T-helper 2 cell treated with Interferon-gamma antibody and Interleukin-4, amounts not matched to agents 5 μg/mL and 100 μg/mL, for 36 hours (primary cell): Measurements from ENCODE around the gene HMG20A.

Source experiments
- DNase-seq: peaks from one replicate; pipeline ENCODE4 v3.0.0; 2021; ENCODE audit warnings: low spot score
- H3K27ac Mint-ChIP-seq: one replicate; pipeline ENCODE4 v1.8.0; 2021; ENCODE audit warnings: mild to moderate bottlenecking, mixed read lengths
- H3K27me3 Mint-ChIP-seq: one replicate; pipeline ENCODE4 v1.8.0; 2021; ENCODE audit warnings: low read depth, mixed read lengths
- H3K36me3 Mint-ChIP-seq: one replicate; pipeline ENCODE4 v1.8.0; 2021; ENCODE audit warnings: low read depth, mixed read lengths
- H3K4me1 Mint-ChIP-seq: one replicate; pipeline ENCODE4 v1.8.0; 2021; ENCODE audit warnings: low read depth, mixed read lengths
- H3K4me3 Mint-ChIP-seq: one replicate; pipeline ENCODE4 v1.8.0; 2022; ENCODE audit warnings: mild to moderate bottlenecking, moderate library complexity, mixed read lengths
- H3K9me3 Mint-ChIP-seq: one replicate; pipeline ENCODE4 v1.8.0; 2021; ENCODE audit warnings: mixed read lengths

HMG20A gene

GRCh38 chr15:77526595-77527163 is 106.0 kb downstream of the HMG20A start:
- DNase-seq: no peak
- peaks cover 2% of the 10 kb centered on the region for H3K27me3 Mint-ChIP-seq
- no peaks in the 10 kb centered on the region for H3K36me3 Mint-ChIP-seq
- H3K27ac Mint-ChIP-seq: no peak overlapping the region
- no peaks in the 10 kb centered on the region for H3K4me1 Mint-ChIP-seq
- no peak overlapping the region for H3K4me3 Mint-ChIP-seq
- H3K9me3 Mint-ChIP-seq: no peaks in the 10 kb centered on the region

- Mint-ChIP-seq H3K9me3 (no peaks in the 10 kb centered on the region), H3K4me3 (no peak overlapping the region), H3K27me3 (peaks cover 2% of the 10 kb centered on the region), H3K4me1 (no peaks in the 10 kb centered on the region), H3K36me3 (no peaks in the 10 kb centered on the region), H3K27ac (no peak overlapping the region)
- DNase-seq: no peak
Measured at GRCh38 chr15:77527164-77527778, 106.6 kb downstream of the HMG20A start.

- no peak overlapping the region for H3K4me3 Mint-ChIP-seq
- no peak overlapping the region for H3K27ac Mint-ChIP-seq
Measured at GRCh38 chr15:77527831-77528231, 107.1 kb downstream of the HMG20A start.

GRCh38 chr15:77528290-77528967 is 107.7 kb downstream of the HMG20A start:
- no peak overlapping the region for H3K27ac Mint-ChIP-seq
- H3K4me1 Mint-ChIP-seq: no peaks in the 10 kb centered on the region
- peaks cover 5% of the 10 kb centered on the region for H3K27me3 Mint-ChIP-seq
- no peak overlapping the region for H3K4me3 Mint-ChIP-seq
- H3K36me3 Mint-ChIP-seq: no peaks in the 10 kb centered on the region
- no peak for DNase-seq
- H3K9me3 Mint-ChIP-seq: no peaks in the 10 kb centered on the region

More at GRCh38 chr15:77527831-77528231, 107.1 kb downstream of the HMG20A start:
- Mint-ChIP-seq H3K36me3 (no peaks in the 10 kb centered on the region), H3K9me3 (no peaks in the 10 kb centered on the region), H3K27me3 (peaks cover 2% of the 10 kb centered on the region), H3K4me1 (no peaks in the 10 kb centered on the region)
- no peak for DNase-seq

GRCh38 chr15:77528968-77529319 is 108.3 kb downstream of the HMG20A start:
- no peak for DNase-seq
- Mint-ChIP-seq H3K27me3 (peaks cover 5% of the 10 kb centered on the region), H3K4me1 (no peaks in the 10 kb centered on the region), H3K9me3 (no peaks in the 10 kb centered on the region), H3K27ac (no peak overlapping the region), H3K4me3 (no peak overlapping the region), H3K36me3 (no peaks in the 10 kb centered on the region)

GRCh38 chr15:77529394-77530159 is 108.9 kb downstream of the HMG20A start:
- no peaks in the 10 kb centered on the region for H3K36me3 Mint-ChIP-seq
- peaks cover 5% of the 10 kb centered on the region for H3K27me3 Mint-ChIP-seq
- H3K4me3 Mint-ChIP-seq: no peak overlapping the region
- no peaks in the 10 kb centered on the region for H3K9me3 Mint-ChIP-seq
- no peak for DNase-seq
- no peak overlapping the region for H3K27ac Mint-ChIP-seq
- no peaks in the 10 kb centered on the region for H3K4me1 Mint-ChIP-seq

GRCh38 chr15:77530576-77530975 is 109.9 kb downstream of the HMG20A start:
- no peak overlapping the region for H3K27ac Mint-ChIP-seq
- DNase-seq: no peak
- H3K4me1 Mint-ChIP-seq: no peaks in the 10 kb centered on the region
- no peaks in the 10 kb centered on the region for H3K9me3 Mint-ChIP-seq
- H3K27me3 Mint-ChIP-seq: peaks cover 5% of the 10 kb centered on the region
- H3K4me3 Mint-ChIP-seq: no peak overlapping the region
- H3K36me3 Mint-ChIP-seq: no peaks in the 10 kb centered on the region

- no peaks in the 10 kb centered on the region for H3K4me1 Mint-ChIP-seq
- no peaks in the 10 kb centered on the region for H3K9me3 Mint-ChIP-seq
- no peak overlapping the region for H3K27ac Mint-ChIP-seq
- no peak for DNase-seq
- H3K4me3 Mint-ChIP-seq: no peak overlapping the region
- peaks cover 6% of the 10 kb centered on the region for H3K27me3 Mint-ChIP-seq
- H3K36me3 Mint-ChIP-seq: no peaks in the 10 kb centered on the region
Measured at GRCh38 chr15:77531191-77532000, 110.7 kb downstream of the HMG20A start.

- Mint-ChIP-seq H3K4me3 (no peak overlapping the region), H3K36me3 (no peaks in the 10 kb centered on the region), H3K27me3 (peaks cover 8% of the 10 kb centered on the region), H3K27ac (no peak overlapping the region), H3K9me3 (no peaks in the 10 kb centered on the region), H3K4me1 (no peaks in the 10 kb centered on the region)
- no peak for DNase-seq
Measured at GRCh38 chr15:77532067-77532710, 111.5 kb downstream of the HMG20A start.

- peaks cover 13% of the 10 kb centered on the region for H3K27me3 Mint-ChIP-seq
- no peak overlapping the region for H3K27ac Mint-ChIP-seq
- no peaks in the 10 kb centered on the region for H3K4me1 Mint-ChIP-seq
- H3K4me3 Mint-ChIP-seq: no peak overlapping the region
- H3K9me3 Mint-ChIP-seq: no peaks in the 10 kb centered on the region
- no peak for DNase-seq
- no peaks in the 10 kb centered on the region for H3K36me3 Mint-ChIP-seq
Measured at GRCh38 chr15:77532846-77533245, 112.2 kb downstream of the HMG20A start.

- Mint-ChIP-seq H3K4me1 (no peaks in the 10 kb centered on the region), H3K9me3 (no peaks in the 10 kb centered on the region), H3K27ac (no peak overlapping the region), H3K4me3 (no peak overlapping the region), H3K27me3 (peaks cover 13% of the 10 kb centered on the region), H3K36me3 (no peaks in the 10 kb centered on the region)
- DNase-seq: no peak
Measured at GRCh38 chr15:77533578-77534430, 113.1 kb downstream of the HMG20A start.
